GM21360 (cell line): ENCODE data around the gene AVPR2.

Experiments
- ATAC-seq: cut with Tn5 transposase; IDR thresholded peaks from one replicate; pipeline ENCODE4 v1.9.1; 2021; ENCODE audit warnings: mild to moderate bottlenecking, moderate library complexity; ENCODE audit not compliant: unreplicated experiment

AVPR2 gene

DNA sequence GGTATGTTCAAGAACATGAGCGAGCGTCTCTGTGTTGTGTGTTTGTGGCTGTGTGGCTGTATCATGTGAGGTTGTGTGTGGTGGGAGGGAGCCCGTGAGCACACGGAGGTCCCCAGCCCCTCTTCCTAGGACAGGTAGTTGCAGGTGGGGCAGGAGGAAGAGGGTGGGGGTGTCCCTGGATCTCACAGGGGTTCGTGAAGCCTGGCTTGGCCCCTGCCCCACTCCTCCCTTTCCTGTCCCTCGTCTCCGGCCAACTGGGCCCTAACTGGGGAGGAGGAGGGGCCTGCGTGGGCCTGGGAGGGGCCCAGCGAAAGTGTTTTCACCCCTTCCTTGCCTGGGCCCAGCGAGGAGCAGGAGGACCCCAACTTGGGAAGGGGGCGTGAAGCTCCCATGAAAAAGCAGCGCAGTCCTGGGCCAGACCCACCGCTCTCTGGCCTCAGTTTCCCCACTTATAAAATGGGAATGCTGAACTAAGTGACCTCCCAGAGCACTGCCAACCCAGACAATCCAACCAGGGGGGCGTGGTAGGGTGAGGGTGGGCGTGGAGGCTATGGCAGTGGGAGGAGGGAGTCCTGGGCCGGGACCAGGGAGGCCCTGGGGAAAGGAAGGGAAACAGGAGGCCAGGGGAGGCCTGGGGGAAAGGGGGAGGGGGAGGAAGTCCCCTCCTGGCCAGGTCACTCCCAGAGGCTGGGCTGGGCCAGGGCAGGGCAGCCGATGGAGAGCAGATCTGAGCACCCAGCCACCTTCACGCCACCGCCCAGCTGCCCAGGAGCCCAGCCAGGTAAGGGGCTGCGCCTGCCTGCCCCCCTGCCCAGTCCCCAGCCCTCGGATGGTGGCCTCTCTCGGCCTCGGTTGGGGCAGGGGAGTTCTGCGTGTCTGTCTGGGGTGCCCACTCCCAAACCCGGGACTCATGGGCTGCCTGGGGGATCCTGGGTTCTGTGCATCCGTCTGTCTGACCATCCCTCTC, at the start of gene AVPR2:
AVPR2 (plus strand) TSS at position 683 of the 967 bp plus-strand sequence. CDS start 473 bp downstream, outside the sequence.
- no peak for ATAC-seq

GRCh38 chrX:153854702-153855101, 49.8 kb upstream of the AVPR2 start:
- no peak for ATAC-seq

DNA sequence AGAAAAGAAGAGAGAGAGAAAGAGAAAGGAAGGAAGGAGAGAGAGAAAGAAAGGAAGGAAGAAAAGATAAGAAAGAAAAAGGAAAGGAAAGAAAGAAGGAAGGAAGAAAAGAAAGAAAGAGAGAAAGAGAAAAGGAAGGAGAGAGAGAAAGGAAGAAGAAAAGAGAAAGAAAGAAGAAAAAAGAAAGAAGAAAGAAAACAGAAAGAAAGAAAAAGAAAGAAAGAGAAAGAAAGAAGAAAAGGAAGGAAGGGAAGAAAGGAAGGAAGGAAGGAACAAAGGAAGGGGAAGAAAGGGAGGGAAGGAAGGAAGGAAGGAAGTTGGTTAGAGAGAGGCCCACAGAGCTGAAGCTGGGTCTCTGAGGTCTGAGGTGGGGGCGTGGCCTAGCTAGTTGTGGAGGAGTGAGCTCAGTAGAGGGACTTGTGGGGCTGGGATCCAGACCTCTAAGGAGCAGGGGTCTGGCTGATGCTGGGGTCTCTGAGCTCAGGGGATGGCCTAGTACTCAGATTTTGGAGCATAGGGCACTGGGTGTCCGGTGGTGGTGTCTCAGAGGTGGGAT, 47.0 kb upstream of the AVPR2 start:
- ATAC-seq: no peak

GRCh38 chrX:153861151-153861550, 43.3 kb upstream of the AVPR2 start:
- no peak for ATAC-seq

DNA sequence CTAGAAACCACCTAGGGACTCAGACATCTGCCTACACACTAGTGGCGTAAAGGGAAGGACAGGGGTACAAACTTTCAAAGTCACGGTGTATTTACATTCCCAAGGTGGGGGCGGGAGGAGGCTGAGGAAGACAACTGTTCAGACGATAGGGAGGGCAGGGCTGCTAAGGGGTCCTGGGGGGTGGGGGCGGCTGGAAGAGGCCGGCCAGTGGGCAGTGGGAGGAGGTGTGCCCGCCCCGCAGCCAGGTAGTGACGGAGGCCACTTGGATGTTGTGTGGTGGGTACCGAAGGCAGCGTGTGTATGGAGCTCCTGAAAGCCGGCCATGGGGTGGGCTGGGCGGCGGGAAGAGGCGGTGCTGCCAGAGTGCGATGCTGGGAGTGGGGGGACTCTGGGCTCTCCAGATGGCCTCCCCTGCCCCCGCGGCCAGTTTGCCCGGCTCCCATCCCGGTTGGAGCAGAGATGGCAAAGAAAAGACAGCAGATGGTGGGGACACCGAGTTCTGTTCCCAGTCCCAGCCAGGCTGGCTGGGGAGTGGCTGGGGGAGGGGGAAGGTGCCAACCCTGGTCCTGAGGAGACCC, 42.7 kb upstream of the AVPR2 start:
- ATAC-seq: no peak

GRCh38 chrX:153862369-153863250, 41.9 kb upstream of the AVPR2 start:
- ATAC-seq: no peak

- no peak for ATAC-seq
Observed at GRCh38 chrX:153863251-153863991, 41.1 kb upstream of the AVPR2 start.

GRCh38 chrX:153864101-153864500, 40.4 kb upstream of the AVPR2 start:
- no peak for ATAC-seq

GRCh38 chrX:153864561-153865320, 39.7 kb upstream of the AVPR2 start:
- no peak for ATAC-seq

GRCh38 chrX:153865321-153865580, 39.2 kb upstream of the AVPR2 start:
- no peak for ATAC-seq

DNA sequence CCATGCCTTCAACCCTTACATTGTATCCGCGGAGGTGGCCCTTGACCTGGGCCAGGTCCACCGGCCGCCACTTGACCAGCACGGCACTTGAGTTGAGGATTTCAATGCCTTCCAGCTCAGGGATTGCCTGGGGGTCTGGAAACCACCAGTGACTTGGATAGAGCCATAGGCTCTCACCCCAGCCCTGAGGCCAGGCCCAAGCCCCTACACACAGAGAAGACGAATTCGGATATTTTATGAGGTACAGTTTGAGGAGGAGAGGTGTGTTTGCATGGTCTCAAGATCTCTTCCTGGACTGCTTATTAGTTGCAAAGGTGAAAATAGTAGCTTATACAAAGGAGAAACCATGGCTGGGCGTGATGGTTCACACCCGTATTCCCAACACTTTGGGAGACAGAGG, 38.8 kb upstream of the AVPR2 start:
- no peak for ATAC-seq

- ATAC-seq: no peak
Observed at GRCh38 chrX:153866302-153867019, 38.0 kb upstream of the AVPR2 start.

GRCh38 chrX:153867139-153867538, 37.3 kb upstream of the AVPR2 start:
- no peak for ATAC-seq

DNA sequence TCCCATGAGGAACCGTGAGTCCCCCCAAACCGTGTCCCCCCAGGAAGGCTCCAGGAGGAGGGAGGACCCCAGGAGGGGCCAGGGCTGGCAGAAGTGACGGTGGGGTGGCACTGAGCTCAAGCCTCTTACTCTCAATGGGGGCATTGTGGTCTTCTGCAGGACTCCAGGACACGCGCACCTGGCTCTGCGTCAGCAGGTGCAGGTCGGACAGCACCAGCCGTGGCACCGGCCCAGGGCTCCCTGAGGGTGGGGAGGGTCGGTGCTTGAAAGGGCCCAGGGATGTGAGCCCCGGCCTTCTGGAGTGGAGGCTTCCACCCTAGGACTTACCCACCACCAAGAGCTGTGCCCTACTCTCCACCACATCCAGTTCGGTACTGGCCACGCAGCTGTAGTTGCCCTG, 36.8 kb upstream of the AVPR2 start:
- ATAC-seq: no peak

- ATAC-seq: no peak
Observed at GRCh38 chrX:153868576-153869472, 35.6 kb upstream of the AVPR2 start.

DNA sequence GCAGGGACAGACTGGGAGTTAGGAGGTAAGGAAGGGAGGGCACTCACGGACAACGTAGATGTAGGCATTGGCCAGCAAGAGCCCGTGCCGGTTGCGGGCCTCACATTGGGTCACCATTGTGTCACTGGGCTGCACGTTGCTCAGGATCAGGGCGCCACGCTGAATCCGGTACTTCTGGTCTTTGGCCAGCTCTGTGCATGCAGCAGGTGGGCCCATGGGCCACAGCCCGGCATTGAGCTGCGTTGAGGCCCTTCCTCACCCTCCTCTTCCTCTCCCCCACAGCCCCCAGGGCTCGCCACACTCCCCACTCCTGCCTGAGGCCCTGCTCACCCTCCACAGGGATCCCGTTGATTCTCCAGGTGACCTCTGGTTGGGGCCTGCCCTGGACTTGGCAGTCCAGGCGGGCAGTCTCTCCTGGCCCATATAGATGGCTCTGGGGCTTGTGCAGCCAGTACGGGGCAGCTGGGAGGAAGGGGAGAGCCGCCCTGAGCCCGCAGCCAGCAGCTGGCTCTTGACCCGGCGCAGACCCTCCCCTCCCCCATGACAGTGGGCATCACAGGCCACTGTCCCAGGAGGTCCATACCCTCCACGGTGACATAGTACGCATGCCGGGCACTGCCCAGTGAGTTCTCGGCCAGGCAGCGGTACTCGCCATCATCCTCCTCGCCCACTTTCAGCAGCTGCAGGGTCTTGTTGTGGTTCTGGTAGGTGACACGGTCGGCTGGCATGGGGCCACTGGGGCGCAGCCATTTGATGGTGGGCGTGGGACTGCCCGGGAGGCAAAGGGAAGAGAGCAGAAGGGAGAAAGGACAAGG, 34.8 kb upstream of the AVPR2 start:
- no peak for ATAC-seq

DNA sequence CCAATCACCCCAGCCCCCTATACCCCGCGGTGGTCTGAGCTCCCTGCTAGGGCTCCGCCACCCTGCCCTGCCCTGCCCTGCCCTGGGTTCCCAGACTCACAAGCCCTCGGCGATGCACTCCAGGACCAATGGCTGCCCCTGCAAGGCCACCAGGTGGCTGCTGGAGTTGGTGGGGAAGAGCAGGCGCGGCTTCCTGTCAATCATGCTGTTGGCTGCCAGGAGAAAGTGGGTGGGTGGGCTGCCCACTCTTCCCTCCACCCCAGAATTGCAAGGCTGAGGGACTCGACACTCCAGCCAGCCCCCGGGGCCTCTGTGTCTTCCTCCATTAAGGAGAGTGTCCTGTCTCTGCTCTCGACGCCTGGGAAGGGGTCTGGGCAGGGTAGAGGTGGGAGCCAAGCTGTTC, 34.2 kb upstream of the AVPR2 start:
- ATAC-seq: no peak
